Activated T-cell treated with anti-CD3 and anti-CD28 coated beads, Interleukin-2, amount 50 U/mL, for 24 hours (primary cell): ENCODE measurements around the gene TCEA3.
"Not testable (repeated sequence)": the region's sequence is repeated elsewhere in the genome, so short reads cannot be mapped to it uniquely, and the experiment has no call there.

Experiments used
- DNase-seq: peaks from one replicate; pipeline ENCODE4 v3.0.0-alpha.2; 2020
- H3K27ac Mint-ChIP-seq: 2 replicates; pipeline ENCODE4 v1.8.0; 2020; ENCODE audit warnings: mild to moderate bottlenecking, mixed read lengths
- H3K27me3 Mint-ChIP-seq: 2 replicates; pipeline ENCODE4 v1.8.0; 2020; ENCODE audit warnings: mixed read lengths
- H3K36me3 Mint-ChIP-seq: 2 replicates; pipeline ENCODE4 v1.8.0; 2020; ENCODE audit warnings: low read depth, mixed read lengths
- H3K4me1 Mint-ChIP-seq: 2 replicates; pipeline ENCODE4 v1.8.0; 2020; ENCODE audit warnings: low read depth, mixed read lengths
- H3K4me3 Mint-ChIP-seq: 2 replicates; pipeline ENCODE4 v1.8.0; 2020; ENCODE audit warnings: mild to moderate bottlenecking, moderate library complexity, mixed read lengths
- H3K9me3 Mint-ChIP-seq: 2 replicates; pipeline ENCODE4 v1.8.0; 2020; ENCODE audit warnings: mixed read lengths

The TCEA3 gene

DNA sequence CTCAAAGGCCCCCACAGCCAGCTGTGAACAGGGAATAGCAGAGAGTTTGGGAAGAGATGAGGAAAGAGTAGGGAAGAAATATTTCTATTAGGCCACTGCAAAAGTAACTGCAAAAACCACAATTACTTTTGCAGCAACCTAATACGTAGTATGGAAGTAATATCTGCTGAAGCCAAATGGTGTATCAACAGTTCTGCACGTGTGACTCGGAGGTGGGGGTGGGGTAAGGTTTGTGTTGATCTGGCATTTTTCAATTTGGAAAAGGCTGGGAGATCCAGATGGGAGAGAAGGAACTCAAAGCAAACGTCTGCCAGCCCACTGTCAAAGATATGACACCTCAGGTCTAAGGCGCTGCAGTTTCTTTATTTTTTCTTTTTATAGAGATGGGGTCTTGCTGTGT, 43.8 kb downstream of the TCEA3 start:
- Mint-ChIP-seq H3K36me3 (peaks cover 6% of the 10 kb centered on the region), H3K4me1 (no peaks in the 10 kb centered on the region), H3K4me3 (no peak overlapping the region), H3K9me3 (no peaks in the 10 kb centered on the region), H3K27me3 (no peaks in the 10 kb centered on the region), H3K27ac (no peak overlapping the region)
- DNase-seq: no peak

DNA sequence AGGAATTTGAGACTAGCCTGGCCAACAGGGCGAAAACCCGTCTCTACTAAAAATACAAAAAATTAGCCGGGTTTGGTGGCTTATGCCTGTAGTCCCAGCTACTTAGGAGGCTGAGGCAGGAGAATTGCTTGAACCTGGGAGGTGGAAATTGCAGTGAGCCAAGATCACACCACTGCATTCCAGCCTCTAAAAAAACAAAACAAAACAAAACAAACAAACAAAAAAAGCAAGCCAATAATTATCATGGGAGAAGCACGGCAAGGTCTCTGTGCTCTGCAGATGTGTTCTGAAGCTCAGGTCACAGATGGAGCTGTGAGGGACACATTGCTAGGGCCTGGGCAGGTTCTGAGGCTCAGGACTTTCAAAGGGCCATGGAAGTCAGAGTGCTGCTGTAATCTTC, 44.3 kb downstream of the TCEA3 start:
- H3K4me3 Mint-ChIP-seq, H3K27ac Mint-ChIP-seq, DNase-seq, H3K36me3 Mint-ChIP-seq, H3K4me1 Mint-ChIP-seq, H3K27me3 Mint-ChIP-seq, H3K9me3 Mint-ChIP-seq: not testable (repeated sequence)

DNA sequence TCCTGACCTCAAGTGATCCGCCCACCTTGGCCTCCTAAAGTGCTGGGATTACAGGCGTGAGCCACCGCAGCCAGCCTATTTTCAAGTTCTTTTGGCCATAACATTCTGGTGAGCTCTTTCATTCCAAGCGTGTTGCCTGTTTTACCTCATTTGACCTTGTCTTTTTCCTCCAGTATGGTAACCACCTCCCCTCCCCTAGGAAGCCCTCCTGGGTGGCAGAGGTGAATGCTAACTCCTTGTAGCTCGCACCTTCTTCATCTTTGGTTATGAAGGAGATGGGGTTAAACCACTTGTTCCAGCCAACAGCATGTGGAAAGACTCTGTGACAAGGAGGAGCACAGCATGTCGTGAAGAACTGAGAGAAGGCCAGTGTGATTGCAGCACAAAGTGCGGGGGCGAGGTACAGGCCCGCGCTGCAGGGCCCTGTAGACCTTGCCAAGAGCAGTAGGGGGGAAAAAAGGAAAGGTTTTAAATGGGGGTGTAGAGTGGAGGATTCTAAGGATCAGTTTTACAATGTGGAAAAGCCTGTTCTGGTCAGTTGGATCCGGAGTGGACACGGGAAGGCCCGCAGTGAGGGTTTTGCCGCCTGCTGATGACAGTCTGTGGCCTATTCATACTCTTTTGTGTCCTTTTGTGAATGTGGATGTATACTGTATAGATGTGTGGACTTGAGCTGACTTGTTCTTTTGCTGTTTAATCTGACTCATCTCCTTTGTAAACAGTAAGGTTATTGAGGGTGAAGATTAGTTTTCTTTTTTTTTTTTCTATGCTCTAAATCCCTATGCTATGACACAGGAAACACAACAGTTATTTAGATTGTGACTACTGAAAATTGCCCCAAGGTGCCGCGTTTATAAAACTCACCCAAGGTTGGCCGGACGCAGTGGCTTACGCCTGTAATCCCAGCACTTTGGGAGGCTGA, 47.4 kb downstream of the TCEA3 start:
- H3K27ac Mint-ChIP-seq: no peak overlapping the region
- H3K9me3 Mint-ChIP-seq: no peaks in the 10 kb centered on the region
- no peak overlapping the region for H3K4me3 Mint-ChIP-seq
- no peak for DNase-seq
- no peaks in the 10 kb centered on the region for H3K27me3 Mint-ChIP-seq
- H3K4me1 Mint-ChIP-seq: no peaks in the 10 kb centered on the region
- peaks cover 2% of the 10 kb centered on the region for H3K36me3 Mint-ChIP-seq

DNA sequence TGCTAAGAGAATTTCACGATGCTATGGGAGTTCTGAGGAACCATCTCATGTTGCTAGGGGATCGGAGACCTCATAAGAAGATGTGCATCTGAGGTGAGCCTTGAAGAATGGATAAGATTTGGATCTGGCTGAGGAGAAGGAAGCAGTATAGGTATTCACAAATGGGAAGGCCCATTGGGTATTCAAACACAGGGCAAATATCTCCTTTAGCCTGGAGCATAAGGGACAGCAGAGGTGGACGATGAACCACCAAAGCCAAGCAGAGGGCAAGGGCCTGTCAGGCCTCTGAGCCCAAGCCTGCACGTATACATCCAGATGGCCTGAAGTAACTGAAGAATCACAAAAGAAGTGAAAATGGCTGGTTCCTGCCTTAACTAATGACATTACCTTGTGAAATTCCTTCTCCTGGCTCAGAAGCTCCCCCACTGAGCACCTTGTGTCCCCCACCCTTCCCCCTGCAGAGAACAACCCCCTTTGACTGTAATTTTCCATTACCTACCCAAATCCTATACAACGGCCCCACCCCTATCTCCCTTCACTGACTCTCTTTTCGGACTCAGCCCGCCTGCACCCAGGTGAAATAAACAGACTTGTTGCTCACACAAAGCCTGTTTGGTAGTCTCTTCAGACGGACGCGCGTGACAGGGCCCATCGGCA, 50.3 kb downstream of the TCEA3 start:
- H3K36me3 Mint-ChIP-seq, DNase-seq, H3K27me3 Mint-ChIP-seq, H3K27ac Mint-ChIP-seq, H3K4me3 Mint-ChIP-seq, H3K9me3 Mint-ChIP-seq: not testable (repeated sequence)
- peaks cover 15% of the 10 kb centered on the region for H3K4me1 Mint-ChIP-seq

DNA sequence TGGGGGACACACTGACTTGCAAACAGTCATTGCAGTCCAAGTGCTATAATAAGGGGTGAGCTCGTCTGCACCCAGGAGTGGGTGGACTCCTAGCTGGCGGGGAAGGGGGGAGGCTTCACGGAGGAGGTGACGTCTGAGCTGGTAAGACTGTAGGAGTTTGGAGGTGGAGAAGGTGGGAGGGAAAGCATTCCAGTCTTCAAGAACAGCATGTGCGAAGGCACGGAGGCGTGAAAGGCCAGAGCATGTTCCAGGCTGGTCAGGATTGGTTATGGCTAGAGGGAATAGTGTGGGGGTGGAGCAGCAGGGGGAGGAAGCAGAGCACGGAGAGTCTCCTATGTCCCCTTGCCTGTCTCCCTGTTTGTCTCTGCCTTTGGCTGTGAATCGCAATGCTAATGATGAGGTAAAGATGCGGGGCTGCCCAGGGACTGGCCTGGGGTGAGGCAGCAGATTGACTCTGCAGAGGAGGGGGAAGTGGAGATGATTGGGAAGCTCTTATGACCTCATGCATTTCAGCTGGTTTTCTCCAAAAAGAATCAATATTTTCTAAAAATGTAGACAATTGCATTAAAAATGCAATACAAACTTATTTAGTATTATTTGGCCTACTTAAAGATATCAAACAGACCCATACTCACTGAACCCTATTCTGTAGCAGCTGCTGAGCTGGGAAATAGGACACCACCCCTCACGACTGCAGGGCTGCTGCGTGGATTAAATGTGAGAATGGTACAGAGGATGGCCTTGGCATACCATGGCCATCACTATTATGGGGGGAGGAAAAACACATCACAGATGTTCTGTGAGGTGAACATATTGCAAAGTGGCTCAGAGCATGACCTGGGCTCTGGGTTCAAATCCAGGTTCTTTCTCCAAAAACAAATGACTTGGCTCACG, 52.3 kb downstream of the TCEA3 start:
- Mint-ChIP-seq H3K4me3 (no peak overlapping the region), H3K36me3 (peaks cover 17% of the 10 kb centered on the region), H3K27ac (no peak overlapping the region), H3K4me1 (peaks cover 22% of the 10 kb centered on the region), H3K27me3 (no peaks in the 10 kb centered on the region), H3K9me3 (no peaks in the 10 kb centered on the region)
- no peak for DNase-seq

DNA sequence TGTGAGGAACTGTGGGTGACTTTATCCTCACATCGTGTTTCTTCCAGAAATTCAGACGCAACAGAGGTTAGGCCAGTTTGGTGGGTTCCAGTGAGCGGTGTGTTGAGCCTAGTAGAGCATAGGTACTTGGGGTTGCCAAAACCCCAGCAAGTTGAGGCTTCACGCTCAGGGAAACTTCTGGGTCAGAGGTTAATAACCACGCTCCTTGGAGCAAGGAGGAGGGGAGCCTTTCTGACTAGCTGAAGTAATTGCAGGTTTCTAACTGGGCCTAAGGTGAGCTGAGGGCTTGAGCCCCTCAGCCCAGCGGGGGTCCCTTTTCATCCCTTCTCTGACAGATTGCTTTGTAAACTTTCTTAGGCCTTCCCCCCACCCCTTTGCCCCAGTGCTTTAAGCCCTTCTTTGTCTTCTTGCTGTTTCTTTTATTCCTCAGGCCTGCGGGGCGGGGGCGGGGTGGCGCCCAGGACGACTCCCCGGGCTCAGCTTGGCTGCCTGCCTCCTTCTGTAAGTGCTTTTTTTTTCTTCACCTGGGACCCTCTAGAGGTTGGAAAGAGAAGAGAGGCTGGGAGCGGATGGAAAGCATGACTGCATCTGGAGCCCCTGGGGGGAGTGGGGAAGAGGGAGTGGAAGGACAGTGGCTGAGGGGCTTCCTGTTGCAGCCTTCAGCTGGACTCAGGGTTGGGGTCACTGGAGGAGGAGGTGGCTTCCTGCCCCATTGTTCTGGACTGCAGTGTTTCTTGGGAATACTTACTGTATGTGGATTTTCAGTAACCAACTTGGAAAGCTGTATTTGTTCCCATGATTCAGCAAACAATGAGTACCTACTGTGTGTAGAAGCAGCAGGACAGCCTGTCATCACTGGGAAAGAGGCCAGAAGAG, 53.6 kb downstream of the TCEA3 start:
- Mint-ChIP-seq H3K27me3 (no peaks in the 10 kb centered on the region), H3K27ac (no peak overlapping the region), H3K4me3 (peak overlapping the region; percentile 4), H3K36me3 (peaks cover 30% of the 10 kb centered on the region), H3K9me3 (peaks cover 2% of the 10 kb centered on the region), H3K4me1 (peaks cover 34% of the 10 kb centered on the region)
- no peak for DNase-seq

DNA sequence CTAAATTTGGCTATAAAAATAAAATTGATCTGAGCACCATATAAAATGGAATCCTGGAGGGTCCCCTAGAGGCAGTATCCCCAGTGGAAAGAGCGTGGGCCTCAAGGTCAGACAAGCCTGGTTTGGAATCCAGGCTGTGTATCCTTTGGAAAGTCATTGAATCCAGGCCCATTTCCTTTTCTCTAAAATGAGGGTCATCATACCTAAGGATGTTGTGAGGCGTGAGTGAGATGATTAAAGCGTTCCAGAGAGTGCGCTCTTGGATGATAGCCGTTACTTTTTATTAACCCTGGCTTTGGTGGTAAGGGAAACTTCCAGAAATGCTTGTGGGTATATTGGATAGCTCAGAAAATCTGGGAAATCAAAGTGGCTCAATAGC, 54.2 kb downstream of the TCEA3 start:
- H3K4me3 Mint-ChIP-seq: peak overlapping the region; percentile 93
- H3K27ac Mint-ChIP-seq: no peak overlapping the region
- DNase-seq: no peak
- H3K27me3 Mint-ChIP-seq: no peaks in the 10 kb centered on the region
- peaks cover 34% of the 10 kb centered on the region for H3K36me3 Mint-ChIP-seq
- H3K9me3 Mint-ChIP-seq: peaks cover 2% of the 10 kb centered on the region
- H3K4me1 Mint-ChIP-seq: peaks cover 35% of the 10 kb centered on the region

DNA sequence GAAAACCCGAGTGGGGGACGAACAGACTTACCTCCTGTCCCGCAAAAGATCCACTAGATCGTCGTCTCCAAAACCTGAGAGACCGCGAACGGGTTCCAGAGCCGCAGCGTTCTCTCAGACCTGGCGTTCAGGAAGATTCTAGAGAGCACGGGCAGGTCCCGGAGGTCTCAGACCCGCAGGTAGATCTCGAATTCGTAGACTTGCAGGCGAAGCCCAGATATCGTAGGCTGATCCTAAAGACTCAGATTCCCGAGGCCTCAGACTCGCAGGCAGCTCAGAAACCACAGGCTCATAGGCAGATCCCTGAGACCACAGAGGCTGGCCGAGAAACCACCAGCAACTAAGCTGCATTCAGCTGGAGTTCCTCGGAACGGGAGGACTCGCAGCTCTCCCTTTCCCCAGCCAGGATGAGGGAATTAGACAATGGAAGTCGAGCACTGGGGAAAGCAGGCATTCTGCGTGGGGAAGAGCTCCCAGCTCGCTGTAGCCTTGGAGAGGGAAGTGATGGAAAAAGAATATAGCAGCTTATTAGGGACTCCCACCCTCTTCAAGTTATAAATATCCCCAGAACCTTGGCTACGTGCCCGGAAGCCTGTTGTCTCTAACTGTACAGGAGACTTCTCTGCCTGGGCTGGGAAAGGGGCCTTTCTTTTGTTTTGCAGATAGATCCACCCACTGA, 55.1 kb downstream of the TCEA3 start, which contains the start of gene ZNF436:
Gene ZNF436 (minus strand): TSS at position 502 of the 679 bp plus-strand sequence. CDS start 1,831 bp downstream, outside the sequence.
- H3K9me3 Mint-ChIP-seq: peaks cover 2% of the 10 kb centered on the region
- peak within 1 kb of the TSS; percentile 99 for H3K27ac Mint-ChIP-seq
- H3K27me3 Mint-ChIP-seq: no peaks in the 10 kb centered on the region
- H3K4me1 Mint-ChIP-seq: peaks cover 35% of the 10 kb centered on the region
- H3K4me3 Mint-ChIP-seq: peak within 1 kb of the TSS; percentile 93
- H3K36me3 Mint-ChIP-seq: peaks cover 40% of the 10 kb centered on the region
- DNase-seq: no peak

DNA sequence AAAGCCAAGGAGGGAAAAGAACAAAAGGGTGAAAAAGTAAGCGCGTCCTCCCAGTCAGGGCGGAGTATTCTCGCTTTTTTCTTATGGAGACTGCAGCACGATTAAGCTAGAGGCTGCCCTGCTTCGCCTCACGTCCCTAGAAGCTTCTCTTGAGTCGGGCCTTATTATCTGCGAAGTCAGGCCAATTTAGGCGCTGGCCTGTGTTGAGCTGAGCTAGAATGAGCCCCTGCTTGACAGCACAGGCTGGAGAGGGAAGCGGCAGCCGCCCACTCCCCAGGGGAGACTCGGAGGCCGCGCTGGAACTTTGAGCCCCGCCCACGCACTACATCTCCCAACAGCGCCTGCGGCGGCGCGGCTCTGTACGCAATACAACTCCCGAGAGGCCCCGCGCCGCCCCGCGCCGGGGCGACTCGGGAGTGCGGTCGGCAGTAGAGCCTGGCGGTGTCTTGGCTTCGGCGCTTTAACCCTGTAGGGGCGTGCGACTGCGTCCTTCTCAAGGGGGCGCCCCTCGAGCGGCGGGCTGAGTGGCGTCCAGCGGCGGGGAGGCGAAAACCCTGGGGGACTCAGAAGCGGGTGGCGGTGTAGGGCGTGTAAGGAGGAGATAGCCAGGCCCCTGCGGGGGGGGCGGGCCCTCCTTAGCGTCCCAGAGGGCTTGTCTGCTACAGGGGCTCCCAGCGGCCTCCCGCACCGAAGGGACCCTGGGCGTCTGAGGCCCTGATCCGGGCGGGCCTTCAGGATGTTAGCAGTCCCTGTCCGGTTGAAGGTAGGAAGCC, 55.8 kb downstream of the TCEA3 start:
- Mint-ChIP-seq H3K4me1 (peaks cover 35% of the 10 kb centered on the region), H3K4me3 (peak overlapping the region; percentile 93), H3K9me3 (peaks cover 2% of the 10 kb centered on the region), H3K36me3 (peaks cover 47% of the 10 kb centered on the region), H3K27ac (peak overlapping the region; percentile 99), H3K27me3 (no peaks in the 10 kb centered on the region)
- DNase-seq: peak; percentile 90

DNA sequence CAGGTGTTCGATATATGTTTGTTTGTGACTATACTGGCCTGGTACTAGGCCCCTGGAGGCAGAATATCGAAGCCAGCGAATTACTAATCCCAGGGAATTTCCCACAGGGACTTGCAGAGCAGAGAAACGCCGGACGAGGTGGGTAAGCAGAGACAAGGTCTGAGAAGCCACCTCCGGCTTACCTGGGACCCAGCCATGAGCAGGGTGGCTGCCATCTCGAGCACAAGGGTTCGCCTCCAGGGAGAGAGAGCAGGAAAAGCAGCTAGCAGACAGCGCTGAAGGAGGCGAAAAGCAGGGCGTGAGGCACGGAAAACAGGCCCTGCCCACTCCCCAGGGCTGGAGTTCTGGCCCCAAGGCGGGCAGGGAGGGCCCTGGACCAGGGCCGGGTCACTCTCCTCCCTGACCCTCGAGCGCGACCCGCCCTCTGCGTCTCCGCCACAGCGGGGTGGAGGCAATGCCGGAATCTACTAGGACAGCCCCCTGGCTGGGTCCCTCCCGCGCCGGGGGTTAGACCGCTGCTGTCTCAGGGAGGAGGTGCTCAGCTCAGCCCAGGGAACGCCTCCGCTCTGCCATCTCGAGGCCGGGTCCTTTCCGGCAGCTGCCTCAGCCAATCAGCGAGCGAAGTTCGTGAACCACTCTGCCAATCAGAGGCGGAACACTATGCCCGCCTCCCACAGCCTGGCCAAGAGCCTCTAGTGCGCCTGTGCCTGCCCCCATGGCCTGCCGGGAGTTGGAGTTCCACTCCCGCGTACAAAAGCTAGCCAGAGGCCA, 56.6 kb downstream of the TCEA3 start:
- H3K27ac Mint-ChIP-seq: peak overlapping the region; percentile 99
- H3K27me3 Mint-ChIP-seq: no peaks in the 10 kb centered on the region
- peak; percentile 95 for DNase-seq
- H3K4me1 Mint-ChIP-seq: peaks cover 35% of the 10 kb centered on the region
- H3K4me3 Mint-ChIP-seq: peak overlapping the region; percentile 93
- H3K9me3 Mint-ChIP-seq: peaks cover 7% of the 10 kb centered on the region
- peaks cover 55% of the 10 kb centered on the region for H3K36me3 Mint-ChIP-seq

DNA sequence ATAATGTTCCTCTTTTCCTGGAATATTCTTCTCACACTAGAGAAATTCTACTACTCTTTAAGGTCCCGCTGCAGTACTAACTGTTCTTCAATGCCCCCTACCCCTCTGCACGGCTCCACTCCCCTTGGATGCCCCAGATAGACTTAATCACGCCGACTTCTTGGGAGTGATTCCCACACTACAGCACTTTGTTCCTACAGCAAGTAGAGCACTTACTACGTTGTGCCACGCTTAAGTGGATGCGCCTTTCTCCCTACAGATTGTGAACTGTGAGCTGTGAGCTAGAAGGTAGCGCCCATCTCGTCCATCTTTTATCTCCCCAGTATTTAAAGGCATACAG, 57.1 kb downstream of the TCEA3 start:
- DNase-seq: peak; percentile 30
- peaks cover 11% of the 10 kb centered on the region for H3K9me3 Mint-ChIP-seq
- peak overlapping the region; percentile 93 for H3K4me3 Mint-ChIP-seq
- H3K27me3 Mint-ChIP-seq: no peaks in the 10 kb centered on the region
- peak overlapping the region; percentile 99 for H3K27ac Mint-ChIP-seq
- peaks cover 60% of the 10 kb centered on the region for H3K36me3 Mint-ChIP-seq
- peaks cover 35% of the 10 kb centered on the region for H3K4me1 Mint-ChIP-seq

DNA sequence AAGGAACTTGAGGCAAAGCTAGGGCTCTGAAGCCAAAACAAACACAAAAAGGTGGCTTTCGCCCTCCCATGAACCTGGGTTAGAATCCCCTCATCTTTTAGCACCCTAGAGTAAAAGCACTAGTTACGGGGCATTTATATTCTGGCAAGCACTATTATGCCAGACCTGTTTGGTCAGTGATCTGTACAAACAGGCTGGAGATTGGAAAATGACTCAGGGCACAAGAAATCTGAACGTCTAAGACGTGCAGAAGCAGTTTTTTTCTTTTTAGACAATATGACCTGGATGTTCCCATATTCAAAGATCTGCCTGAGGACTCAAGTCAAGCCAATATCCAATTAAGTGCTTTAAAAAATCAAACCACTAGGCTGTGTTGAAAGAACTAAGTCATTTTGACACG, 58.0 kb downstream of the TCEA3 start:
- no peak overlapping the region for H3K27ac Mint-ChIP-seq
- H3K4me3 Mint-ChIP-seq: peak overlapping the region; percentile 93
- no peaks in the 10 kb centered on the region for H3K27me3 Mint-ChIP-seq
- peaks cover 18% of the 10 kb centered on the region for H3K9me3 Mint-ChIP-seq
- H3K36me3 Mint-ChIP-seq: peaks cover 67% of the 10 kb centered on the region
- DNase-seq: no peak
- H3K4me1 Mint-ChIP-seq: peaks cover 35% of the 10 kb centered on the region
